Subcutaneous adipose tissue (tissue), 4 donors: ENCODE data around the gene ELL2. TPM values are rescaled to one million over a fixed set of nuclear protein-coding genes. Genes with fewer than 3 reads are reported as not detected.

Source experiments
- total RNA-seq, 4 donors: library from RNA; depleted of rRNA; stranded (reverse); fragments of >200 nt; gene quantifications; one replicate each; pipeline ENCODE4 v1.1.0, GENCODE V29; 2016
- TF ChIP-seq, protein P1 (sequence below): fragments of 450-650 bp; IDR thresholded peaks from one replicate; pipeline ENCODE4 v1.5.1; 2016; ENCODE audit warnings: low read depth, mild to moderate bottlenecking, control low read depth, antibody characterized with exemption, moderate library complexity

Gene ELL2
- total RNA-seq, 4 donors from 2014 or later, result 94.4 to 308 (median 208) TPM

DNA sequence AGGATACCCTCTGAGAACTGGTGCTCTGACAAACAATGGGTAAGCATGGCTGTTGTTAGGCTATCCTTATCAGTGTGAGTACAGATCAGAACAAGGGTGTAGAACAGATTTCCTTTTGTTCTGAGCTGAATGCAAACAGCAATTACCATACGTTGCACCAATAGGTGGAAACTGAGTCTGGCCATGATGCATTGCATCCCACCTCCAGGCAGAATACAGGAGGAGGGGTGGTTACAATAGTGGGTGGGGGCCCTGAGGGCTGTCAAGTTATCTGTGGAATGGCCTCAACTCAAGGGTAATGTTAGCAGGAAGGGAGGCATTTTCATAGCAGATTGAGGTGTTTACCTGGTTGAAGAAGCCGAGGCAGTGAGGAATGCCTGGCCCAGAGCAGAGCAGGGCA is 84.9 kb downstream of the ELL2 start:
- TF ChIP-seq, protein P1, sequence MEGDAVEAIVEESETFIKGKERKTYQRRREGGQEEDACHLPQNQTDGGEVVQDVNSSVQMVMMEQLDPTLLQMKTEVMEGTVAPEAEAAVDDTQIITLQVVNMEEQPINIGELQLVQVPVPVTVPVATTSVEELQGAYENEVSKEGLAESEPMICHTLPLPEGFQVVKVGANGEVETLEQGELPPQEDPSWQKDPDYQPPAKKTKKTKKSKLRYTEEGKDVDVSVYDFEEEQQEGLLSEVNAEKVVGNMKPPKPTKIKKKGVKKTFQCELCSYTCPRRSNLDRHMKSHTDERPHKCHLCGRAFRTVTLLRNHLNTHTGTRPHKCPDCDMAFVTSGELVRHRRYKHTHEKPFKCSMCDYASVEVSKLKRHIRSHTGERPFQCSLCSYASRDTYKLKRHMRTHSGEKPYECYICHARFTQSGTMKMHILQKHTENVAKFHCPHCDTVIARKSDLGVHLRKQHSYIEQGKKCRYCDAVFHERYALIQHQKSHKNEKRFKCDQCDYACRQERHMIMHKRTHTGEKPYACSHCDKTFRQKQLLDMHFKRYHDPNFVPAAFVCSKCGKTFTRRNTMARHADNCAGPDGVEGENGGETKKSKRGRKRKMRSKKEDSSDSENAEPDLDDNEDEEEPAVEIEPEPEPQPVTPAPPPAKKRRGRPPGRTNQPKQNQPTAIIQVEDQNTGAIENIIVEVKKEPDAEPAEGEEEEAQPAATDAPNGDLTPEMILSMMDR, result no peak

DNA sequence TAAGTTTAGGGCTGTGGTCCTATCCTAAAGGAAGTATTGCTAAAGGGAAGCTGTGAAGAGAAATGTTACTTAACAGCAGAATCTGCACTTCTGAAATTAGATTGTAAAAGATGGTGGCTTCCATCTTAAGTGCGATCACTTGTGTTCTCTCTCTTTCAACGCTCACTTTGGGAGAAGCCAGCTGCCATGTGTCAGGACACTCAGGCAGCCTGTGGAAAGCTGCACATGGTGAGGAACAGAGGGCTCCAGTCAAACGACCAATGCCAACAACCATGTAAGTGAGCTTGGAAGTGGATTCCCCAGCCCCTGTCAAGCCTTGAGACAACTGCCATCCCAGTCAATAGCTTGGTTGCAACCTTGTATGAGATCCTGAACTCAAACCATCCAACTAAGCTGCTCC is 87.4 kb downstream of the ELL2 start:
- TF ChIP-seq, protein P1, result no peak

DNA sequence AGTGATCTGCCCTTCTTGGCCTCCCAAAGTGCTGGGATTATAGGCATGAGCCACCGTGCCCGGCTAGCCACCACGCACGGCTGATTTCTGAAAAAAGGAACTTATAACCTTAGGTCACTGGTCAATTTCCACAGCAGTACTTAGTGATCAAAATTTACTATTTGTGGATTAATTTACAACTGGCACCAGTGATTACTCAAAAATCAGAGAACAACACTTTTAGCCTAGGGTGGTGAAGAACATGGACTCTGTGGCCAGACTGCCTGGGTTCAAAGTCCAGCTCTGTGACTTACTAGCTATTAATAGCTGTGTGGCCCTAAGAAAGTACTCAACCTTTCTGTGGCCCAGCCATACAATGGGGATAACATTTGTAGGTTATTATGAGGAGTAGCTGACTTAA is 88.3 kb downstream of the ELL2 start:
- TF ChIP-seq, protein P1, result no peak

DNA sequence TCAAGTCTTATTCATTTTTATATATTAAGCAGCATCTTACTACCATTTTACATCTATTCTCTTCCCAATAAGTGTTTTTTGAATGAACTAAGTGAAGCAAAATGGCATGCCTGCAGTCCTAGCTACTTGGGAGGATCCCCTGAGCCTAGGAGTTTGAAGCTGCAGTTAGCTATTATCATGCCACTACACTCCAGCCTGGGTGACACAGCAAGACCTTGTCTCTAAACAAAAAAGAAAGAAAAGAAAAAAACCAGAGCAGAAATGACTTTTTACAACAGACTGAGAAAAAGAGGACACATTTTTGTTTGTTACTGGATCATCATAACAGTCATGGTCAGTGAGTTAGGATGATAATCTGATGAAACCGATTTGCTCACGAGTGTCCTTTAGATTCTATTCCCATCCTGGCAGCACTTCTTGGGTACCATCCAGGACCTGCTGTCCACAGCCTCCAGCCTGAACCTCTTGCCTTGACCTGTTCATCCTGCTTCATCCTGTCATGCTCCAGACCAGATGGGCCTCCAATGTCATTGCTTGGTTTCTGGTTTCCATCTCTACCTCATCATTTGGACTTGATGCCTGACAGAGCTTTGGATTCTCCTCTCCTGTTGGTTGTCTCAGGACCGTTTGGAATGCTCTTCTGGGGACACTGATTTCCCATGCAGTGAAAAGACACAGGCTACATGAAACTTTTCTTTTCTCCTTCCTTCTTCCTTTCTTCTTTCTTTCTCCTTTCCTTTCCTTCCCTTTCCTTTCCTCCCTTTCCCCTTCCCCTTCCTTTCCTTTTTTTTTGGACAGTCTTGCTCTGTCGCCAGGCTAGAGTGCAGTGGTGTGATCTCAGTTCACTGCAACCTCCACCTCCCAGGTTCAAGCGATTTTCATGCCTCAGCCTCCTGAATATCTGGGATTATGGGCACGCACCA is 89.0 kb downstream of the ELL2 start:
- TF ChIP-seq, protein P1, result no peak

DNA sequence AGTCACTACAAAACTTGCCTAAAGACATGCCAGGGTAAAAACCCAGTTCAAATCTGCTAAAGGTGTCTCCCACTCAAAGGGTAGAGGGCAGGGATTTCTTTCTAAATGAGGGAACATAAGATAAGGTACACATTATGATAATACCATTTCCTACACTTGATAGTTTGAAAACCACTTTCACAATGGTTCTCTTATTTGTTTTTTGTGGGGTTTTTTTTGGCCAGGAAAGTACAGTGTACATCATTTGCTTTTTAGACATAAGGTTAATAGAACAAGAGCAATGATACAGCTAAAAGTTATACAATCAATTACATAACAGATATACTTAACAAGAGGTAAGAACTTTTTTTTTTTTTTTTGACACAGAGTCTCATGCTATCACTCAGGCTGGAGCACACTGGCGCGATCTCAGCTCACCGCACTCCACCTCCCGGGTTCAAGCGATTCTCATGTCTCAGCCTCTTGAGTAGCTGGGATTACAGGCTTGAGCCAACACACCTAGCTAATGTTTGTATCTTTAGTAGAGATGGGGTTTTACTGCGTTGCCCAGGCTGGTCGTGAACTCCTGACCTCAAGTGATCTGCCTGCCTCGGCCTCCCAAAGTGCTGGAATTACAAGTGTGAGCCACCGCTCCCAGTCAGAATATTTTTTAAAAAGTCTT is 90.4 kb downstream of the ELL2 start:
- TF ChIP-seq, protein P1, result no peak

DNA sequence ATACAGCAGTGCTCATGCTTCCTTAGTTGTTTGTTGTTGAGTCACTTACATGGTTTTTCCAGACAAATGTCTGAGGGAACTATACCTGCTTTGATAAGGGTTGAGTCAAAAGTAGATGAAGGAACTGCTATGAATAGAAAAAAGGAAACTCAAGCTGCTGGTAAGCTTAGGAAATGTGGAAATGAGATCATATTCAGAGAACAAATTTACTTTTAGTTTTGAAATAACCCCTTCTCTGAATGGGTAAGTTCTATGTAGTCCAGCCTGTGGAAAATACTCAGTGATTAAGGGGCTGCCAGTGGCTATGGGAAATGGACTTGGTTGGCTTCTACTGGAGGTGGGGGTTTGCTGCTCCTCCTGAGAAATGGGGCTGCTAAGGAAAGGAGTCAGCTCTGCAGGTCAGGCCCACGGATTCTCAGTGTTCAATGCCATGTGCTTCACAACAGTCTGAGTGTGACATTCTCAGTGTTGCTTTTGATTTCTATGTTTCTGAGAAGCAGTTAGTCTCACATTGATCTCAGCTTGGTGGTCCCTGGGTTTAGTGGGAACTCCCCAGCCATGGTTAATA is 91.5 kb downstream of the ELL2 start:
- TF ChIP-seq, protein P1, result no peak

DNA sequence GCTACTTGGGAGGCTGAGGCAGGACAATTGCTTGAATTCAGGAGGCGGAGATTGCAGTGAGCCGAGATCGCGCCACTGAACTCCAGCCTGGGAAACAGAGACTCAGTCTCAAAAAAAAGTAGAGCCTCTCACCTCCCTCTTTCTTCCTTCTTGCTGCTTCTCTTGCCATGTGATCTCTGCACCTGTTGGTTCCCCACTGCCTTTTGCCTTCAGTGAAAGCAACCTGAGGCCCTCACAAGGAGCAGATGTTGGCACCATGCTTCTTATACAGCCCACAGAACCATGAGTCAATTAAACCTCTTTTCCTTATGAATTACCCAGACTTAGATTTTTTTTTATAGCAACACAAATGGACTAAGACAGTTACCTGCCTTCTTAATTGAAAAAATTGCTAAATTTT is 93.5 kb downstream of the ELL2 start:
- TF ChIP-seq, protein P1, result no peak
